ENCODE results near the gene RABEPK.

RABEPK gene

DNA sequence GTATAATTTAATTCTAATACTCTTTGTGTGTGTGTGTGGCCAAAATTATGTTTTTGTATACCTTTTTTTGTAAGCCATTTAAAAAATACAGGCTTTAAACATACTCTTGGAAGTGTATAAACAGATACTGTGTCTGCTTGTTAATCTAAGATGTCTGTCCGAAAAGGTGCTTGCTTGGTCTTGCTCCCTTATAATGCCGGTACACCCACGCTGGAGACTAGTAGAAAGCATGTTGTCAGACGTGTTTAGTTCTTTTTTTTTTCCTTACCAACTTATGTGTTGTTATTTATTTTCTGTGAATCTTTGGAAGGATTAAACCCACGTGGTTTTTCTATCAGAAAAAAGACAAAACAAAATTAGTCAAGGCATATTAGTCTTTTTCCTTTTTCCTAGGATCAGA lies 70.7 kb downstream of the RABEPK start:
- H3K4me3 ChIP-seq (ENCODE audit: low read length in 2 of 2): no peak overlapping the region
- H3K27ac ChIP-seq (ENCODE audit: low read length): no peak overlapping the region
- H3K9me3 ChIP-seq (ENCODE audit: control insufficient read depth in 2 of 2, low read length in 2 of 2): no peaks in the 10 kb centered on the region
- no peaks in the 10 kb centered on the region for H3K27me3 ChIP-seq (ENCODE audit: control insufficient read depth in 1 of 2, insufficient read depth in 2 of 2, low read length in 2 of 2)
- H3K9ac ChIP-seq (ENCODE audit: low read length in 2 of 2): no peak overlapping the region
- no peaks in the 10 kb centered on the region for H3K4me1 ChIP-seq (ENCODE audit: control insufficient read depth, insufficient read depth, low read length)
- no peaks in the 10 kb centered on the region for H3K36me3 ChIP-seq (ENCODE audit: control insufficient read depth in 2 of 2, insufficient read depth in 2 of 2, low read length in 2 of 2)

DNA sequence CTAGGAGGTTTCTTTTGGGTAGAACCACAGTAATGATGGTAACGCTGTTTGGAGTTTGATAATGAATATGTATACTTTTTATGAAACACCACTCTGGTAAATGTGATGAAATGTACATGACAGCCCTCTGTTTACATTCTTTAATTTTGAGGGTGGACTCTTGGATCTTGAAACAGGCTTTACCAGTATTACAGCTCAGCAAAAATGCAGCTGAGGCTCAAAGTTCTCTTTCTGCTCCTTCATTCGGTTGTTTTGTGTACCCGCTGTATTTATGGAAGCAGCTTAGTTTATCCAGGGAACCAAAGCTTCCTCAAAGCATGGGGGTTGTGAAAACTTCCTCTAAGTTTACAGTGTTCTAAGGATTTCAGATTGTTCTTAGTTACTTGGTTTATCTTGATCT lies 72.4 kb downstream of the RABEPK start:
- no peak overlapping the region for H3K27ac ChIP-seq (ENCODE audit: low read length)

DNA sequence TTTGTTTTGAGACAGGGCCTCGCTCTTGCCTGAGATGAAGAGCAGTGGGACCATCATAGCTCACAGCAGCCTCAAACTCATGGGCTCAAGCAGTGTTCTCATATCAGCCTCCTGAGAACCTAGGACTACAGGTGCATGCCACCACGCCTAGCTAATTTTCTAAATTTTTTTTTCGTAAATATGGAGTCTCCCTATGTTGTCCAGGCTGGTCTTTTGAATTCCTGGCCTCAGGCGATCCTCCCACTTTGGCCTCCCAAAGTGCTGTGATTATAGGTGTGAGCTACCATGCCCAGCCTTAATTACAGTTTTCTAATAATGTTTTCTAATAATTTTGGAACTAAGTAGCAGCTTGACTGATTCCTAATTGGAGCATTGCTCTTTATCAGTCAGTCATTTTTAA lies 76.4 kb downstream of the RABEPK start:
- no peak overlapping the region for H3K4me3 ChIP-seq (ENCODE audit: low read length in 2 of 2)
- no peak overlapping the region for H3K27ac ChIP-seq (ENCODE audit: low read length)
- no peaks in the 10 kb centered on the region for H3K36me3 ChIP-seq (ENCODE audit: control insufficient read depth in 2 of 2, insufficient read depth in 2 of 2, low read length in 2 of 2)
- no peaks in the 10 kb centered on the region for H3K4me1 ChIP-seq (ENCODE audit: control insufficient read depth, insufficient read depth, low read length)
- H3K27me3 ChIP-seq (ENCODE audit: control insufficient read depth in 1 of 2, insufficient read depth in 2 of 2, low read length in 2 of 2): no peaks in the 10 kb centered on the region
- H3K9me3 ChIP-seq (ENCODE audit: control insufficient read depth in 2 of 2, low read length in 2 of 2): no peaks in the 10 kb centered on the region
- H3K9ac ChIP-seq (ENCODE audit: low read length in 2 of 2): no peak overlapping the region

More for the DNA sequence above, 72.4 kb downstream of the RABEPK start:
- H3K27me3 ChIP-seq (ENCODE audit: control insufficient read depth in 1 of 2, insufficient read depth in 2 of 2, low read length in 2 of 2): no peaks in the 10 kb centered on the region
- no peaks in the 10 kb centered on the region for H3K9me3 ChIP-seq (ENCODE audit: control insufficient read depth in 2 of 2, low read length in 2 of 2)
- H3K4me3 ChIP-seq (ENCODE audit: low read length in 2 of 2): no peak overlapping the region
- H3K36me3 ChIP-seq (ENCODE audit: control insufficient read depth in 2 of 2, insufficient read depth in 2 of 2, low read length in 2 of 2): no peaks in the 10 kb centered on the region
- H3K4me1 ChIP-seq (ENCODE audit: control insufficient read depth, insufficient read depth, low read length): no peaks in the 10 kb centered on the region
- no peak overlapping the region for H3K9ac ChIP-seq (ENCODE audit: low read length in 2 of 2)

DNA sequence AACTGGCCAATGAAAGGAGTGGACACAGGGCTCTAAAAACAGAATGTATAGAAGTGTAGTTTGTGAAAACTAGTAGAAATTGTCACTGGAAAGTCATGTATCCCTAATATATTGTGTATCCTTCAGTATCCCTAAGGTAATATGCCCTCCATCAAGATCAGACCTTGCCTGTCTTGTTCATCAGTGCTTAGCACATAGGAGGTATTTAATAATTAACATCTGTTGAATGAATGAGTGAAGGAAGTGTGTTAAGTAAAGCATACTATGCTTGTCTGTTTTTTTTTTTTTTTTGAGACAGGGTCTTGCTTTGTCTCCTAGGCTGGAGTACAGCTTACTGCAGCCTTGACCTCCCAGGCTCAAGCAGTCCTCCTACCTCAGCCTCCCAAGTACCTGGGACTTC lies 77.1 kb downstream of the RABEPK start:
- Histone ChIP-seq H3K27me3 (ENCODE audit: control insufficient read depth in 1 of 2, insufficient read depth in 2 of 2, low read length in 2 of 2) (no peaks in the 10 kb centered on the region), H3K9me3 (ENCODE audit: control insufficient read depth in 2 of 2, low read length in 2 of 2) (no peaks in the 10 kb centered on the region), H3K4me1 (ENCODE audit: control insufficient read depth, insufficient read depth, low read length) (no peaks in the 10 kb centered on the region), H3K27ac (ENCODE audit: low read length) (no peak overlapping the region), H3K9ac (ENCODE audit: low read length in 2 of 2) (no peak overlapping the region), H3K36me3 (ENCODE audit: control insufficient read depth in 2 of 2, insufficient read depth in 2 of 2, low read length in 2 of 2) (no peaks in the 10 kb centered on the region), H3K4me3 (ENCODE audit: low read length in 2 of 2) (no peak overlapping the region)

DNA sequence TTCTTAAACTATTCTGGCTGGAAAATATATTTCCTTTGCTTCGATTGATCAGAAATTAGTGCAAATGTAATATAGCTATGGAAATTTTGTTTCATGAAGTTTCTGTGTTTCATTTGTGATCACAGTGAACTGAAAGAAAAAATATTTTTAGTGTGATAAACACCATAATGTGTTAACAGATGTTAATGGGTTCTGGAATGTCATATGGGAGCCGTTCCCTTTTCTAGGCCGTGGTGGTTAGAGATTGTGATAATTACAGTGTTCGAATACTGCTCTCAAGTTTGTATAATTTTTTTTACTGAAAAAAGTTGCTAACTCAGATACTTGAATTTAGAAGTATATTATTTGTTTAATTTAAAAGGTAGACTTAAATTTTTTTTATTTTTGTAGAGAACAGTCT lies 80.6 kb downstream of the RABEPK start:
- Histone ChIP-seq H3K27ac (ENCODE audit: low read length) (no peak overlapping the region), H3K36me3 (ENCODE audit: control insufficient read depth in 2 of 2, insufficient read depth in 2 of 2, low read length in 2 of 2) (no peaks in the 10 kb centered on the region), H3K9me3 (ENCODE audit: control insufficient read depth in 2 of 2, low read length in 2 of 2) (no peaks in the 10 kb centered on the region), H3K27me3 (ENCODE audit: control insufficient read depth in 1 of 2, insufficient read depth in 2 of 2, low read length in 2 of 2) (no peaks in the 10 kb centered on the region), H3K4me3 (ENCODE audit: low read length in 2 of 2) (no peak overlapping the region), H3K9ac (ENCODE audit: low read length in 2 of 2) (no peak overlapping the region), H3K4me1 (ENCODE audit: control insufficient read depth, insufficient read depth, low read length) (peaks cover 8% of the 10 kb centered on the region)

All from stomach smooth muscle (tissue), 2 donors.